ENCODE data around the gene SPRED1.

SPRED1 gene

DNA sequence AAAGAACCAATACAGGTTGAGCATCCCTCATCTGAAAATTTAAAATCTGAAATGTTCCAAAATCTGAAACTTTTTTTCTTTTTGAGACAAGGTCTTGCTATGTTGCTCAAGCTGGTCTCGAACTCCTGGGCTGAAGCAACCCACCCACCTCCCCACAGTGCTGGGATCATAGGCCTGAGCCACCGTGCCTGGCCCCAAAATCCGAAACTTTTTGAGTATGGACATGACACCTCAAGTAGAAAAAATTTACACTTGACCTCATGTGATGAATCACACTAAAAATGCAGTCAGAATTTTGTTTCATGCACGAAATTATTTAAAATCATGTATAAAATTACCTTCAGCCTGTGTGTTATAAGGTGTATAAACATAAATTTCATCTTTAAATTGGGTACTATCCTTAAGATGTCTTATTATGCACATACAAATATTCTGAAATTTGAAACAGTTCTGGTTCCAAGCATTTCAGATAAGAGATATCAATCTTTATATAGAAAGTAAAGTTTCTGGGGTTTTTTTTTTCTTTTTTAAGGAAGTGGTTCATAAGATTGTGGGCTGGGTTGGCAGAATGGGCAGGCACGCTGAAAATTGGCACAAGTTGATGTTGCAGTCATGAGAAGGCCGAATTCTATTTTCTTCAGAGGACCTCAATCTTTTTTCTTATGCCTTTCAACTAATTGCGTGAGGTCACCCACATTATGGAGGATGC lies 72.5 kb downstream of the SPRED1 start:
- peaks cover 71 to 100% (median 90%) of the 10 kb centered on the region in 11 experiments for H3K36me3 ChIP-seq
- H3K9ac ChIP-seq, result no peak overlapping the region
- H3K4me1 ChIP-seq, result peaks cover 0 to 38% (median 6%) of the 10 kb centered on the region in 10 experiments; a peak in 11 of 20 replicates
- H3K27me3 ChIP-seq, result no peaks in the 10 kb centered on the region
- H3K4me2 ChIP-seq, result peak overlapping the region in 2 of 11 experiments; percentile 11 to 23; a peak in 4 of 22 replicates
- no peak for TF ChIP-seq Cebpa-rat (IDR thresholded peaks at IDR 0.05)
- no peaks in the 10 kb centered on the region for H3K9me3 ChIP-seq (replicated peaks in 1 of 11)
- H4K20me1 ChIP-seq, result peaks cover 0 to 100% (median 23%) of the 10 kb centered on the region in 11 experiments; a peak in 15 of 22 replicates
- no peak overlapping the region for H3K4me3 ChIP-seq
- peak overlapping the region in 1 of 11 experiments; percentile 2; a peak in 1 of 22 replicates for H3K27ac ChIP-seq

DNA sequence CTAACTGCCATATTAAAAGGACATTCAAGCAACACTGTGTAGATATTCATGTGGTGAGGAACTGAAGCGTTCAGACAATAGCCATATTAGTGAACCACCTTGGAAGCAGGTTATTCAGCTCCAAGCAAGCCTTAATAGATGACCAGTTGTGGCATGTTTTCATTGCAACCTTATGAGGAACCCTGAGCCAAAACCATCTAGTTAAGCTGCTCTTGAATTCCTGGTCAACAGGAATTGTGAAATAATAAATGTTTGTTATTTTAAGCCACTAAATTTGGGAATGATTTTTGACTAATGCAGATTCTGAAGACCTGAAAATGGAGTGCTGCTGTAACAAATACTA lies 73.0 kb downstream of the SPRED1 start:
- H3K9me3 ChIP-seq (replicated peaks in 1 of 11), result no peaks in the 10 kb centered on the region
- no peaks in the 10 kb centered on the region for H3K27me3 ChIP-seq
- peaks cover 0 to 33% (median 2%) of the 10 kb centered on the region in 10 experiments; a peak in 10 of 20 replicates for H3K4me1 ChIP-seq
- no peak overlapping the region for H3K4me3 ChIP-seq
- peak in 1 of 11 experiments; percentile 34; a peak in 1 of 22 replicates for TF ChIP-seq Cebpa-rat (IDR thresholded peaks at IDR 0.05)
- H3K36me3 ChIP-seq, result peaks cover 71 to 100% (median 92%) of the 10 kb centered on the region in 11 experiments
- H3K9ac ChIP-seq, result no peak overlapping the region
- peak overlapping the region in 1 of 11 experiments; percentile 2; a peak in 1 of 22 replicates for H3K27ac ChIP-seq
- H4K20me1 ChIP-seq, result peaks cover 0 to 100% (median 17%) of the 10 kb centered on the region in 11 experiments; a peak in 15 of 22 replicates
- peak overlapping the region in 2 of 11 experiments; percentile 6 to 11; a peak in 4 of 22 replicates for H3K4me2 ChIP-seq

DNA sequence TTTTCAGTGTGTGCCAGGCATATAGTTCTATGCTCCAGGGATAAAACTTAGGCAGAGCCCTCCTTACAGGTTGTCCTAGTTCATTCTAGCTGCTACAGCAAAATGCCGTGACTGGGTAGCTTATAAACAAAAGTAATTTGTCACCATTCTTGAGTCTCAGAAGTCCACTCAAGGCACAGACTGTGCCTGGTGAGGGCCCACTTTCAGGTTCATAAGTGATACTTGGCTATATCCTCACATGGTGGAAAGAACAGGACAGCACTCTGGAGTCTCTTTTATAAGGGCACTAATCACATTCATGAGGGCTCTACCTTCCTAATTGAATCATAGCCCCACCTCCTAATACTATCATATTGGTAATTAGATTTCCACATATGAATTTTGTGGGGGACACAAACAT lies 80.1 kb downstream of the SPRED1 start:
- H3K27me3 ChIP-seq, result no peaks in the 10 kb centered on the region
- H4K20me1 ChIP-seq, result peaks cover 0 to 83% (median 0%) of the 10 kb centered on the region in 11 experiments; a peak in 11 of 22 replicates
- peaks cover 18 to 89% (median 61%) of the 10 kb centered on the region in 11 experiments for H3K36me3 ChIP-seq
- no peaks in the 10 kb centered on the region for H3K9me3 ChIP-seq (replicated peaks in 1 of 11)
- H3K4me2 ChIP-seq, result no peak overlapping the region
- H3K27ac ChIP-seq, result no peak overlapping the region
- TF ChIP-seq Cebpa-rat (IDR thresholded peaks at IDR 0.05), result no peak
- H3K4me1 ChIP-seq, result no peaks in the 10 kb centered on the region
- H3K4me3 ChIP-seq, result no peak overlapping the region
- no peak overlapping the region for H3K9ac ChIP-seq

DNA sequence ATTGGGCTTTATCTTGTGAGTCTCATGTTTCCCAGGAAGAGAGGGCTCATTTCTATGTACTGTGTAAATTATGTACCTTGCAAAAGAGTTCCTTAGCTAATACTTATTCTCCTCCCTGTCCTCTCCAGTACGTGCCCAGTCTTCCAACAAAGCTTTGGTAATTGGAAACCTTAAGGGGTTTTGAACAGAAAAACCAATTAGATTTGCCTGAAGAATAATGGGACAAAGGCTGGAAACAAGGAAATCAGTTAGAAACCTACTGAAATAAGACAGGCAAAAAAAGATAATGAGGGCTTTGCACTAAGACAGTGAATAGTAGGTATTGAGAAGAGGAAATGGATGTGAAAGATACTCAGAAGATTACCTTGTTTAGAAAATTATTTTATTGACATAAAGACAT lies 82.5 kb downstream of the SPRED1 start:
- H4K20me1 ChIP-seq, result peaks cover 0 to 75% (median 0%) of the 10 kb centered on the region in 11 experiments; a peak in 11 of 22 replicates
- H3K4me2 ChIP-seq, result no peak overlapping the region
- no peak overlapping the region for H3K9ac ChIP-seq
- peaks cover 21 to 79% (median 50%) of the 10 kb centered on the region in 11 experiments for H3K36me3 ChIP-seq
- H3K27ac ChIP-seq, result no peak overlapping the region
- no peaks in the 10 kb centered on the region for H3K9me3 ChIP-seq (replicated peaks in 1 of 11)
- no peak overlapping the region for H3K4me3 ChIP-seq
- H3K4me1 ChIP-seq, result no peaks in the 10 kb centered on the region
- H3K27me3 ChIP-seq, result no peaks in the 10 kb centered on the region
- TF ChIP-seq Cebpa-rat (IDR thresholded peaks at IDR 0.05), result no peak

DNA sequence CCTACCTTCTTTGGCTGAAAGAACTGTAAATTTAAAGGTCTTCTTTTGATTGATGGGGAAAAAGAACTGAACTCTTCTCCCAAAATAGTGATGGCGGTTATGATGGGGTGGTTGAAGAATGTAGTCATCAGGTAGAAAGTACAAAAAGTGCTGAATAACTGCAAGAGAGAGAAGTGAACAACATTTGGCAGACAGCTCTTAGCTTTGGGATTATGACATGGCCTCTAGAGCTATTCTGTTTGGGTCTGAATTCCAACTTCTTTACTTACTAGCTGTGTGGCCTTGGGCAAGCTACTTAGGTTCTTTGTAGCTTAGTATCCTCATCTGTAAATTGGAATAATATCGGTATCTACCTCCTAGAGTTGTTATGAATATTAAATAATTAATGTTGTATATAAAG lies 91.7 kb downstream of the SPRED1 start:
- H3K27me3 ChIP-seq, result no peaks in the 10 kb centered on the region
- H3K4me1 ChIP-seq, result peaks cover 0 to 30% (median 0%) of the 10 kb centered on the region in 10 experiments; a peak in 1 of 20 replicates
- no peak for TF ChIP-seq Cebpa-rat (IDR thresholded peaks at IDR 0.05)
- H3K9me3 ChIP-seq (replicated peaks in 1 of 11), result no peaks in the 10 kb centered on the region
- H3K4me3 ChIP-seq, result no peak overlapping the region
- H3K4me2 ChIP-seq, result no peak overlapping the region
- no peak overlapping the region for H3K9ac ChIP-seq
- no peak overlapping the region for H3K27ac ChIP-seq
- peaks cover 0 to 99% (median 7%) of the 10 kb centered on the region in 11 experiments; a peak in 6 of 22 replicates for H4K20me1 ChIP-seq
- H3K36me3 ChIP-seq, result peaks cover 39 to 98% (median 71%) of the 10 kb centered on the region in 11 experiments

DNA sequence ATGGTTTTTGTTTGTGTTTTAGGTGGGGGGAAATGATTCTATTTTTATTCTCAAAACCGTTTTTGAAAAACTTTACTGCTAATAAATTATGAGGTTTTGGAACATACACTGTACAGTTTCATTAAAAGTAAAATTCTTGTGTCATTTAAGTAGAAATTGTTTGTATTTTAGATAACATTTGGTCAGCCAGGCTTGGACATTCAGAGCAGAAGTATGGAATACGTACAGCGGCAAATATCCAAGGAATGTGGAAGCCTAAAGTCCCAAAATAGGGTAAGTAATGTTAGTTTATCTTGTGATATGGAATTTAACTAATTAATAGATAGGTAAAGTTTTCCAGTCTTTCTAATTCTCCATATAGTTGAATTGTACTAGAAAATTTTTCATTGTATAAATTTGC lies 96.6 kb downstream of the SPRED1 start:
- no peak overlapping the region for H3K27ac ChIP-seq

DNA sequence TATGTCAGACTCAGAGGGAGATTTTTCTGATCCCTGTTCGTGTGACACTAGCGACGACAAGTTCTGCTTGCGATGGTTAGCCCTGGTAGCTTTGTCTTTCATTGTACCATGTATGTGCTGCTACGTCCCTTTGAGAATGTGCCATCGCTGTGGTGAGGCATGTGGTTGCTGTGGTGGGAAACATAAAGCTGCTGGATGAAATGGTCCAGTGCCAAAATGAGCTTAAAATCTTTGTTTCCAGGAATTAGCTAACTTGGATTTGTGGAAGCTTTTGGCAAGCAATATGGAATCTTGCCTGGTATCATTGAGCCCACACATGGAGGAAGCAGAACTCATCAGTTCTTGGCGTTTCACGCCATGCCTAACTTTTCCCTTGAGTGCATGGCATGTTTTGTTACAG lies 98.8 kb downstream of the SPRED1 start:
- Histone ChIP-seq H3K4me2 (no peak overlapping the region), H3K27me3 (no peaks in the 10 kb centered on the region), H3K9me3 (replicated peaks in 1 of 11) (no peaks in the 10 kb centered on the region), H3K4me1 (peaks cover 0 to 24% (median 0%) of the 10 kb centered on the region in 10 experiments; a peak in 1 of 20 replicates), H3K27ac (no peak overlapping the region), H3K4me3 (no peak overlapping the region), H4K20me1 (peaks cover 0 to 73% (median 7%) of the 10 kb centered on the region in 11 experiments; a peak in 7 of 22 replicates), H3K9ac (no peak overlapping the region), H3K36me3 (peaks cover 23 to 89% (median 50%) of the 10 kb centered on the region in 11 experiments)
- TF ChIP-seq Cebpa-rat (IDR thresholded peaks at IDR 0.05), result no peak

More for the DNA sequence above, 96.6 kb downstream of the SPRED1 start:
- Histone ChIP-seq H3K4me2 (no peak overlapping the region), H3K36me3 (peaks cover 38 to 94% (median 64%) of the 10 kb centered on the region in 11 experiments), H3K27me3 (no peaks in the 10 kb centered on the region), H3K4me1 (peaks cover 0 to 30% (median 0%) of the 10 kb centered on the region in 10 experiments; a peak in 1 of 20 replicates), H4K20me1 (peaks cover 0 to 90% (median 7%) of the 10 kb centered on the region in 11 experiments; a peak in 8 of 22 replicates), H3K4me3 (no peak overlapping the region), H3K9me3 (replicated peaks in 1 of 11) (no peaks in the 10 kb centered on the region), H3K9ac (no peak overlapping the region)
- no peak for TF ChIP-seq Cebpa-rat (IDR thresholded peaks at IDR 0.05)

DNA sequence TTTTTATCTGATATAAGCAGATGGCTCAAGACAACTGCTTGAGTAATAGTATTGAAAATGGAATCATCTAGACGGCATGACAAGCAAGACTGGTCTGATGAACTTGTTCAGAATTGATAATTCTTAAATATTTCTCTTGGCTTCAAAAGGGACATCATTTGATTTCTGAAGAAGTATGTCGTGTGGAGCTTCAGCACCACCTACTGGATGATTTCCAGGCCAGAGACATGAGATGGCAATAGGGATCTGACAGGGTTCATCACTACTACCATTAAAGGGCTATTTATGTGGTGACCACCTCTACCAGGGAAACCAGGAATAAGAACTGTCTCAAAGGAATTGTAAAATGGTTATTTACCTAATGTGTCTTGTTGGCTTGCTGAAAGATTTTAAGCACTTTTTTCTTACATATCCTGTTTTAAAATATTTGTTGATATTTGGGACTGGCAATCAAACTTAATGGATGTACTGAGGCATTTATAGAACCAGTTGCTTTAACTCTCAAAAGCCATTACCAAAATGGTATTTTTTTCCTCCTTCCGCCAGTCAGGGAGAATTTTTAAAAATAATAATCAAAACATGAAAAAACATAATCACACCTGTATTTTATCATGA lies 101.8 kb downstream of the SPRED1 start:
- peaks cover 0 to 44% (median 7%) of the 10 kb centered on the region in 11 experiments; a peak in 7 of 22 replicates for H4K20me1 ChIP-seq
- H3K4me2 ChIP-seq, result no peak overlapping the region
- no peak overlapping the region for H3K27ac ChIP-seq
- H3K9ac ChIP-seq, result no peak overlapping the region
- H3K4me1 ChIP-seq, result no peaks in the 10 kb centered on the region
- peaks cover 23 to 76% (median 36%) of the 10 kb centered on the region in 11 experiments for H3K36me3 ChIP-seq
- no peak overlapping the region for H3K4me3 ChIP-seq
- H3K27me3 ChIP-seq, result no peaks in the 10 kb centered on the region
- no peak for TF ChIP-seq Cebpa-rat (IDR thresholded peaks at IDR 0.05)
- H3K9me3 ChIP-seq (replicated peaks in 1 of 11), result no peaks in the 10 kb centered on the region

DNA sequence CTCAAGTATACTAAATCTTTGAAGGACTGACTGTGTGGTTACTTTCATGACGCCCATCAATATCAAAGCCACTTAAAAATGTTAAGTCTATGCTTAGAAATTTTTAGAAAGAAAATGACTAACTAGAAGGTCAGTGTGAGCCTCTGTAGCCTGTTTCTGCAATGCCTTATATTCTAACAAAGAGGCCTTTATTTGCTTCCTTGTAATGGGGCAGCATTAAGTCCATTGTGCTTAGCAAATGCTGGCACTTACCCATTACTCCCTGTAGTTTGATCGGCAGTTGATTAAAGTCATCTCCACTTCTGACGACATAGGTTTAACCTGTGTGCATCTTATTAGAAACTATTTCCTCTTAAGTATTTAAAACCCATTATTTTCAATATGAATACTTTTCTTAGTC lies 109.7 kb downstream of the SPRED1 start:
- no peak for TF ChIP-seq Cebpa-rat (IDR thresholded peaks at IDR 0.05)
- H4K20me1 ChIP-seq, result no peaks in the 10 kb centered on the region; a peak in 1 of 22 replicates
- no peak overlapping the region for H3K4me3 ChIP-seq
- no peaks in the 10 kb centered on the region; a peak in 1 of 20 replicates for H3K4me1 ChIP-seq
- no peak overlapping the region for H3K27ac ChIP-seq
- H3K4me2 ChIP-seq, result no peak overlapping the region
- H3K27me3 ChIP-seq, result no peaks in the 10 kb centered on the region
- H3K36me3 ChIP-seq, result peaks cover 0 to 5% (median 0%) of the 10 kb centered on the region in 11 experiments; a peak in 3 of 22 replicates
- H3K9me3 ChIP-seq (replicated peaks in 1 of 11), result peaks cover 0 to 5% (median 0%) of the 10 kb centered on the region in 11 experiments; a peak in 2 of 22 replicates
- H3K9ac ChIP-seq, result no peak overlapping the region
